Mesothelial cell of epicardium (in vitro differentiated cells): Measurements from ENCODE around the gene SPON1. TPM values are rescaled to one million over a fixed set of nuclear protein-coding genes. Genes with fewer than 3 reads are reported as not detected.

Experiments used
- DNase-seq, 2 experiments: peaks; one replicate each; pipeline ENCODE4 v3.0.0; 2021; ENCODE audit warnings: low spot score in 2 of 2; ENCODE audit not compliant: unreplicated experiment in 2 of 2
- H3K27ac Mint-ChIP-seq: 2 replicates; pipeline ENCODE4 v1.8.0; 2021; ENCODE audit warnings: mixed read lengths
- H3K27me3 Mint-ChIP-seq: 2 replicates; pipeline ENCODE4 v1.8.0; 2021; ENCODE audit warnings: low read depth, mixed read lengths
- H3K36me3 Mint-ChIP-seq: 2 replicates; pipeline ENCODE4 v1.8.0; 2021; ENCODE audit warnings: mixed read lengths
- H3K4me1 Mint-ChIP-seq: 2 replicates; pipeline ENCODE4 v1.8.0; 2021; ENCODE audit warnings: mixed read lengths
- H3K4me3 Mint-ChIP-seq: 2 replicates; pipeline ENCODE4 v1.8.0; 2021; ENCODE audit warnings: mild to moderate bottlenecking, moderate library complexity, mixed read lengths
- H3K9me3 Mint-ChIP-seq: 2 replicates; pipeline ENCODE4 v1.8.0; 2021; ENCODE audit warnings: mixed read lengths
- CTCF ChIP-seq: fragments of 200-600 bp; sonication (generic); IDR thresholded peaks from one replicate; pipeline ENCODE4 v1.5.0; 2021; ENCODE audit warnings: antibody characterized with exemption; ENCODE audit not compliant: unreplicated experiment
- total RNA-seq: library from RNA; stranded (reverse); gene quantifications from 3 replicates; pipeline ENCODE4 v1.2.1, GENCODE V29; 2021

The SPON1 gene
- total RNA-seq, 1 donor from 2014 or later, result 30.9 TPM

DNA sequence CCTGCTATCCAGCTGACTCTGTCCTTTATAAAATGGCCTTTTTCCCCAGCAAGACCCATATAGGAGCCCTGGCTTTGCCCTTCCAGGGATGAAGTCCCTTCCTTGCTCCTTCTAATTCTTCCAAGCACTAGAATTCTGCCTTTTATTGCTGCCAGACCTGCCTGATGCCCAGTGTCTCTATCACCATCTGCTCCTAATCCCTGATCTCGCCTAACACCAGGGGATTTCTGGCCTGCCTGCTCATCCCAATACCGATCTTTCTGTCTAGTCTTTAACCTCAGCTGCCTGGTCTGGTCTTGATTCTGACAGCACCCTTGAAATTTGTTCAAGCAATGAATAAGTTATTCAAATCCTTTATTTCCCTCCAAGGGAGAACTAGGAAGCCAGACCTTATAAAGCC, 150.2 kb downstream of the SPON1 start:
- TF ChIP-seq CTCF, result no peak
- DNase-seq, result no peak
- Mint-ChIP-seq H3K36me3 (peaks cover 2% of the 10 kb centered on the region), H3K27ac (no peak overlapping the region), H3K4me3 (no peak overlapping the region), H3K4me1 (no peaks in the 10 kb centered on the region), H3K27me3 (peaks cover 2% of the 10 kb centered on the region), H3K9me3 (peaks cover 11% of the 10 kb centered on the region)

DNA sequence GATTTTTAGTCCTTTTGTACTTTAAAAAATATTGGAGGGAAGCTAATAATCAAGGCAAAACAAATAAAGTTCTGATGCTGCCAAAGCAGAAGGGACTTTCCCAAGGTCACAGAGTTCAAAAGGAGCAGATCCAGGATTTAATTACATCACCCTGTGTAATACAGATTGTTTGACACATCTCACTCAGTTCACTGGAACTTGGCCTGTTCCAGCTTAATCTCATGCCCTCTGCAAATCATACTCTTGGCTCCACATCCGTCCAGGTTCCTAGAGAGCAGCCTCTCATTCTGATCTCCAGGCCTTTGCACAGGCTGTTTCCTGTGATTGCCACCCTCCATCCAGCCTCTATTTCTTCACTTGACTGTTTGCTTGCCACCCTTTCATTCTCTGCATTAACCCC, 151.7 kb downstream of the SPON1 start:
- H3K27ac Mint-ChIP-seq, result no peak overlapping the region
- H3K9me3 Mint-ChIP-seq, result peaks cover 11% of the 10 kb centered on the region
- H3K36me3 Mint-ChIP-seq, result peaks cover 2% of the 10 kb centered on the region
- no peaks in the 10 kb centered on the region for H3K4me1 Mint-ChIP-seq
- no peak for DNase-seq
- TF ChIP-seq CTCF, result no peak
- no peaks in the 10 kb centered on the region for H3K27me3 Mint-ChIP-seq
- H3K4me3 Mint-ChIP-seq, result no peak overlapping the region

- no peak for TF ChIP-seq CTCF
- Mint-ChIP-seq H3K9me3 (peaks cover 11% of the 10 kb centered on the region), H3K36me3 (peaks cover 2% of the 10 kb centered on the region), H3K4me3 (no peak overlapping the region), H3K27ac (no peak overlapping the region), H3K27me3 (no peaks in the 10 kb centered on the region), H3K4me1 (no peaks in the 10 kb centered on the region)
- no peak for DNase-seq
These were observed 152.3 kb downstream of the SPON1 start for GRCh38 chr11:14114786-14115185.

GRCh38 chr11:14117632-14118031, 155.1 kb downstream of the SPON1 start:
- Mint-ChIP-seq H3K9me3 (peaks cover 15% of the 10 kb centered on the region), H3K36me3 (peaks cover 2% of the 10 kb centered on the region), H3K27me3 (no peaks in the 10 kb centered on the region), H3K27ac (no peak overlapping the region), H3K4me1 (no peaks in the 10 kb centered on the region), H3K4me3 (no peak overlapping the region)
- no peak for DNase-seq
- no peak for TF ChIP-seq CTCF

DNA sequence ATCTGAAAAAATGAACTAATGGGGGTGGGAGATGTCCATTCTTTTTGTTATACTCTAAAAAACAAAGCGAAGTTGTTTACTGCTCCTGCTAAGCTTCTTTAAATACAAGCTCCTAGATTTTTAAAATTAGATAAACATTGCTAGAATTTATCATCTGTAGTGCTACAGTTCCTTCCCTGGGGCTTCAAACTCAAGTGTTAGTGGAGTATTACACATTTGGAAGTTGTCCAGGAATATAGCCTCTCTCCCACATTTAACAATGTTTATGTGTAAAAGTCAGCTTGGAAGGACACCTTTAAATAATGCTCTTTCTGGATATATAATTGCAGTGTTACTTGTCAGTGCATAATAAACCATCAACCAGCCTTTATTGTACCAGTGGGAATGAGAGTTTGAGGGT, 155.5 kb downstream of the SPON1 start:
- H3K27me3 Mint-ChIP-seq, result no peaks in the 10 kb centered on the region
- no peak for DNase-seq
- TF ChIP-seq CTCF, result no peak
- H3K36me3 Mint-ChIP-seq, result peaks cover 2% of the 10 kb centered on the region
- H3K9me3 Mint-ChIP-seq, result peaks cover 16% of the 10 kb centered on the region
- H3K4me3 Mint-ChIP-seq, result no peak overlapping the region
- no peak overlapping the region for H3K27ac Mint-ChIP-seq
- H3K4me1 Mint-ChIP-seq, result no peaks in the 10 kb centered on the region

DNA sequence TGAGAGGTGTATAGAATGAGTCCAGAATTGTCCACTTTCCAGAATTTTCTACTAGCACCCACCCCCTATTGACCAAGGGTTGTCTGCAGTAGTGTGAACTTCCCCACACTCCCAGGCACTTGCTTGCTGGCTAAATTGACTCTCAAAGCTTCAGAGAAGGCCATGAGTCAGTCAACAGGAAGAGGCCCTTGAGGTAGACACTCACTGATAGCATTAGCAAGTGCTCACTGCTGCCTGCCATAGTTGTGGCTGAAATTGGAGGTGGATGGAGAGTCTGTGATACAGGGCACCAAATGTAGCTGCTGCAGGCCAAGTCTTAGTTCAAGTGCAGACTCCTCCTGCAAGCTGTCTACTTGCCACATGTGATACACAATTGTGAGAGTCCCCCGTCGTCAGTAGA, 156.8 kb downstream of the SPON1 start:
- H3K4me3 Mint-ChIP-seq, result no peak overlapping the region
- no peaks in the 10 kb centered on the region for H3K4me1 Mint-ChIP-seq

More for the DNA sequence above, 156.8 kb downstream of the SPON1 start:
- Mint-ChIP-seq H3K9me3 (peaks cover 16% of the 10 kb centered on the region), H3K27me3 (no peaks in the 10 kb centered on the region), H3K36me3 (peaks cover 4% of the 10 kb centered on the region), H3K27ac (no peak overlapping the region)
- DNase-seq, result no peak
- TF ChIP-seq CTCF, result no peak
